ENCODE results near the gene CACNG4. TPM values are rescaled to one million over a fixed set of nuclear protein-coding genes. Genes with fewer than 3 reads are reported as not detected.

The CACNG4 gene
- total RNA-seq, 1 donor from 2014 or later: 0.74 TPM

DNA sequence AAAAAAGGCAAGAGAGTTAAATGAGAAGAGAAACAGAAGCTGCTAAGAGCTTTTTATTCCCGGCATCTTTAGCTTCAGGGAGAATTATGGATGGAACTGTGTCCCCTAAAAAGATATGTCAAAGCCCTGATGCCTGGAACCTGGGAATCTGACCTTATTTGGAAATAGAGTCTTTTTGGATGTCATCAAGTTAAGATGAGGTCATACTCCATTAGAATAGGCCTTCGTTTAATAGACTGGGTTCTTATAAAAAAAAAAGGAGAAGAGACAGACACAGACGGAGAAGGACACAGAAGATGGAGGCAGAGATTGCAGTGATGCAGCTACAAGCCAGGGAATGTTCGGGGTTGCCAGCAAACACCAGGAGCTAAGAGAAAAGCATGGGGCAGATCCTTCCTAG is 24.6 kb downstream of the CACNG4 start:
- no peaks in the 10 kb centered on the region for H3K9me3 ChIP-seq
- H3K36me3 ChIP-seq: no peaks in the 10 kb centered on the region
- no peaks in the 10 kb centered on the region for H3K27me3 ChIP-seq
- TF ChIP-seq POLR2A (IDR thresholded peaks at IDR 0.05): no peak
- TF ChIP-seq, protein P1, sequence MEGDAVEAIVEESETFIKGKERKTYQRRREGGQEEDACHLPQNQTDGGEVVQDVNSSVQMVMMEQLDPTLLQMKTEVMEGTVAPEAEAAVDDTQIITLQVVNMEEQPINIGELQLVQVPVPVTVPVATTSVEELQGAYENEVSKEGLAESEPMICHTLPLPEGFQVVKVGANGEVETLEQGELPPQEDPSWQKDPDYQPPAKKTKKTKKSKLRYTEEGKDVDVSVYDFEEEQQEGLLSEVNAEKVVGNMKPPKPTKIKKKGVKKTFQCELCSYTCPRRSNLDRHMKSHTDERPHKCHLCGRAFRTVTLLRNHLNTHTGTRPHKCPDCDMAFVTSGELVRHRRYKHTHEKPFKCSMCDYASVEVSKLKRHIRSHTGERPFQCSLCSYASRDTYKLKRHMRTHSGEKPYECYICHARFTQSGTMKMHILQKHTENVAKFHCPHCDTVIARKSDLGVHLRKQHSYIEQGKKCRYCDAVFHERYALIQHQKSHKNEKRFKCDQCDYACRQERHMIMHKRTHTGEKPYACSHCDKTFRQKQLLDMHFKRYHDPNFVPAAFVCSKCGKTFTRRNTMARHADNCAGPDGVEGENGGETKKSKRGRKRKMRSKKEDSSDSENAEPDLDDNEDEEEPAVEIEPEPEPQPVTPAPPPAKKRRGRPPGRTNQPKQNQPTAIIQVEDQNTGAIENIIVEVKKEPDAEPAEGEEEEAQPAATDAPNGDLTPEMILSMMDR (IDR thresholded peaks at IDR 0.05): no peak
- no peak for TF ChIP-seq POLR2AphosphoS5 (IDR thresholded peaks at IDR 0.05; ENCODE audit: insufficient read depth in 1 of 2, low read depth in 1 of 2)
- intact Hi-C loops (cut with DNase I): no loop called here
- no peaks in the 10 kb centered on the region for H3K4me1 ChIP-seq
- no peak overlapping the region for H3K4me3 ChIP-seq
- no peak overlapping the region for H3K27ac ChIP-seq
- DNase-seq (ENCODE audit: extremely low spot score in 2 of 2): no peak

DNA sequence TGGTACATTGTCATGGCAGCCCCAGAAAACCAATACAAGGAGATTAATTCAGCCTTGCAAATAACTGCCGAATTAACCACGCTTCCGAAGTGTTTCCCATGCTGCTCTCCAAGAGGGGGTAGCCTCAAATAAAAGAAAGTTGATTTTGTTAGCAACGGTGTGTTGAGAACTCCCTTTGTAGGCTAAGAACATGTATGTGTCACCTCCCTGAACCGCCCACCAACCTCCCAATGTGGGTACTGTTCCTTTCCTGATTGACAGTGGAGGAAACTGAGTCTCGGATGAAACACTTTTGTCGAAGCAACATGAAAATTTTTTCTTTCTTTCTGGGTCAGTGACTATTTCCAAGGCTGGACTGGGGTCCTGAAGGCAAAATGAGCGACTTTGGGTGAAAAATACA is 25.1 kb downstream of the CACNG4 start:
- H3K27me3 ChIP-seq: no peaks in the 10 kb centered on the region
- no peak for DNase-seq (ENCODE audit: extremely low spot score in 2 of 2)
- no peak for TF ChIP-seq POLR2AphosphoS5 (IDR thresholded peaks at IDR 0.05; ENCODE audit: insufficient read depth in 1 of 2, low read depth in 1 of 2)

DNA sequence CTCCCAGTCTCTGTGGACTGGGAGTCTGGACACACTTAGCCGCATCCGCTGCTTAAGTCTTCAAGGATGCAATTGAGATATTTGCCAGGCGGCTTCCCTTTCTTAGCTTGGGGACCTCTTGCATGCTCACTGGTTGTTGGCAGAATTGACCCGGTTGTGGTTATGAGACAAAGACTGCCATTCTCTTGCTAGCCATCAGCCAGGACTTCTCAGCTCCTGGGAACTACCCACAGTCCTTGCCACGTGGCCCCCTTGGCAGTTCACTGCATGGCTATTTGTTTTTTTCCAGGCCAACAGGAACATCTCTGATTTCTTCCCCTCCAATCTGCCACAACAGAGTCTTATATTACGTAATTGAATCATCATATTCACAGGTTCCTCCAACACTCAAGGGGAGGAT is 25.5 kb downstream of the CACNG4 start:
- Histone ChIP-seq H3K4me1 (no peaks in the 10 kb centered on the region), H3K36me3 (no peaks in the 10 kb centered on the region), H3K9me3 (no peaks in the 10 kb centered on the region), H3K27me3 (no peaks in the 10 kb centered on the region), H3K4me3 (no peak overlapping the region), H3K27ac (no peak overlapping the region)
- TF ChIP-seq, protein P1 (IDR thresholded peaks at IDR 0.05): no peak
- no peak for TF ChIP-seq POLR2A (IDR thresholded peaks at IDR 0.05)
- TF ChIP-seq POLR2AphosphoS5 (IDR thresholded peaks at IDR 0.05; ENCODE audit: insufficient read depth in 1 of 2, low read depth in 1 of 2): no peak
- intact Hi-C loops (cut with DNase I): no loop called here
- DNase-seq (ENCODE audit: extremely low spot score in 2 of 2): no peak

More for the DNA sequence above, 25.1 kb downstream of the CACNG4 start:
- intact Hi-C loops (cut with DNase I): no loop called here
- Histone ChIP-seq H3K4me1 (no peaks in the 10 kb centered on the region), H3K4me3 (no peak overlapping the region), H3K36me3 (no peaks in the 10 kb centered on the region), H3K27ac (no peak overlapping the region), H3K9me3 (no peaks in the 10 kb centered on the region)

DNA sequence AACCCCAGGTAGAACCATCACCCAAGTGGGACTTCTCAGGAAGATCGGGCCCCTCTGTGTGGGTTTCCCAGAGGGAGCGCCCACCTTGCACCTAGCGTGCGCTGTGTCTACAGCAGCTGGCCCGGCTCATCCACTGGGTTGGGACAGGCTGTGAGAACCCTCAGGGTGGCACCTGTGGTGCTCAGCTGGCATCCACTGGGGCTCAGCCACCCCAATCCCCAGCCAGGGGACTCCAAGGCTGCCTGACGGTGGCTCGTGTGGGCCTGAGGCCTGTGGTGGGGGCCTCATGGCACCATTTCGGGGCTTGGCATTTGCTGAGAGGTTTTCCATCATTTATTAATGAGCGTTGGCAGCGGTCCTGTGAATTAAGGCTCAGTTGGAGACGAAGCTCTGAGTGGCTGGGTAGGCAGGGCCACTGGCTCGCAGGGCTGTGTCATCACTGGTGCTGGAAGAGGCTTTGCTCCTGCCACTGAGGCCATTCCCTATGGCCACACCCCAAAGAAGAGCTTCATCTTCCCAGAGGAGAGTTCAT is 28.5 kb downstream of the CACNG4 start:
- Histone ChIP-seq H3K9me3 (no peaks in the 10 kb centered on the region), H3K4me1 (no peaks in the 10 kb centered on the region), H3K27ac (no peak overlapping the region), H3K4me3 (no peak overlapping the region), H3K27me3 (no peaks in the 10 kb centered on the region), H3K36me3 (no peaks in the 10 kb centered on the region)
- intact Hi-C loops (cut with DNase I): no loop called here
- no peak for DNase-seq (ENCODE audit: extremely low spot score in 2 of 2)
- TF ChIP-seq POLR2A (IDR thresholded peaks at IDR 0.05) (no peak), POLR2AphosphoS5 (IDR thresholded peaks at IDR 0.05; ENCODE audit: insufficient read depth in 1 of 2, low read depth in 1 of 2) (no peak)
- TF ChIP-seq, protein P1 (IDR thresholded peaks at IDR 0.05): no peak

DNA sequence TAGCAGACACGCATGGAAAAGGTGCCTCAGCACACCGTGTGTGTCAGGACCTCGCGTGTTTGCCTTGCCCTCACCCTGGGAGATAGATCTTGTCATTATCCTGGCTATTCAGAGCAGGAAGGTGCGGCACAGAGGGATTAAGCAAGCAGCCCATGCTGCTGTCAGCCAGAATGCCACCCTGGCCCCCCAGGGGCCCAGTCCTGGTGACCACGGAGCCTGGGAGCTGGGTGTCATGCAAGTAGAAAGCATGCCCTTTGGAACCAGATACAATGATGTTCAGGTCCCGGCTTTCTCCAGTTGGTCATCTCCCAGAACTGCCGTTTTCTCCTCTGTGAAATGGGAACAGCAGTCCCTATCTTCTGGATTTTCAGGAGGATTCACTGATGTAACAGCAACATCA is 29.9 kb downstream of the CACNG4 start:
- H3K4me1 ChIP-seq: no peaks in the 10 kb centered on the region
- TF ChIP-seq POLR2A (IDR thresholded peaks at IDR 0.05) (no peak), POLR2AphosphoS5 (IDR thresholded peaks at IDR 0.05; ENCODE audit: insufficient read depth in 1 of 2, low read depth in 1 of 2) (no peak)
- TF ChIP-seq, protein P1 (IDR thresholded peaks at IDR 0.05): no peak
- no peaks in the 10 kb centered on the region for H3K36me3 ChIP-seq
- DNase-seq (ENCODE audit: extremely low spot score in 2 of 2): no peak
- no peak overlapping the region for H3K27ac ChIP-seq
- intact Hi-C loops (cut with DNase I): no loop called here
- H3K4me3 ChIP-seq: no peak overlapping the region
- no peaks in the 10 kb centered on the region for H3K9me3 ChIP-seq
- no peaks in the 10 kb centered on the region for H3K27me3 ChIP-seq

All from vagina (tissue), 2 donors.